ENCODE measurements around the gene EPN3. TPM values are rescaled to one million over a fixed set of nuclear protein-coding genes. Genes with fewer than 3 reads are reported as not detected.

Gene EPN3
- total RNA-seq, 1 donor from 2014 or later = 0.24 TPM

DNA sequence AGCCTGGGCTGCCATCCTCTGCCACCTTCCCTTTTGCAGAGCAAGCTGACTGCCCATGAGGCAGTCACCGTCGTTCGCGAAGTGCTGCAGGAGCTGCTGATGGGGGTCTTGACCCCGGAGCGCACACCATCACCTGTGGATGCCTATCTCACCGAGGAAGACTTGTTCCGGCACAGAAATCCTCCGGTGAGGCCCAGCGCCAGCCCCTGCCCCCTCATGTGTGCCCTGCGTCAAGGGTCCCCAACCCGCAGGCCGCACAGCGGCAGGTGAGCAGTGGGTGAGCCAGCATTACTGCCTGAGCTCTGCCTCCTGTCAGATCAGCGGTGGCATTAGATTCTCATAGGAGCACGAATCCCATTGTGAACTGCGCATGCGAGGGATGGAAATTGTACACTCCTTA is 7.7 kb upstream of the EPN3 start:
- no peak overlapping the region for H3K27ac Mint-ChIP-seq
- Histone ChIP-seq H3K27ac (no peak overlapping the region), H3K4me2 (no peak overlapping the region)

DNA sequence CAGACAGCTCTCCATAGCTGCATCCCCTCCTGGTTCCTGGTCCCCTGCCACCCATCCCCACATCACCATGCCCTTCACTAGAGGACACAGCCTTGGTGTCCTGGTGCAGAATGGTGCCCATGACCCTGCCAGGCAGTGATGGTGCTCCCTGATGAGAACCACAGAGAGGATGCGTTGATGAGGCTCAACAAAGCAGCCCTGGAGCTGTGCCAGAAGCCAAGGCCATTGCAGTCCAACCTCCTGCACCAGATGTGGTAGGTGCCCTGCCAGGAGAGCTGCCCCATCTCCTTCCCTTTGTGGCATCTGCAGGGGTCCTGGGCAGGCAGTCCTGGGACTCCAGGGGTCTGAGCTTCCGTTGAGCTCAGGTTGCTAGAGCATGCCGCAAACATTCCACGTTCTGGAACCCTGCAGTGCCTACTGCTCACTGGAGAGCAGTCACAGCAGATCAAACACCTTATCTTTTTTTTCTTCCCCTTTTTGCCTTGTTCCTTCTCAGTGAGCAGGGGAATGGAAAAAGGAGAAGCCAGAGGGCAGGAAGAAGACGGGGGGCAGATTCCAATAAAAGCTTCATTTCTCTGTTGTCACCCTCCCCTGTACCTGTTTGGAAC is 5.3 kb upstream of the EPN3 start:
- no peak for DNase-seq (ENCODE audit: low spot score)
- no peaks in the 10 kb centered on the region for H3K9me3 ChIP-seq (ENCODE audit: low read depth)
- no peaks in the 10 kb centered on the region for H4K20me1 ChIP-seq (ENCODE audit: low read depth)
- no peaks in the 10 kb centered on the region for H3F3A ChIP-seq (ENCODE audit: low read depth)
- Mint-ChIP-seq H3K4me1 (peaks cover 20% of the 10 kb centered on the region), H3K27ac (no peak overlapping the region), H3K4me3 (no peak overlapping the region), H3K9me3 (no peaks in the 10 kb centered on the region), H3K36me3 (no peaks in the 10 kb centered on the region), H3K27me3 (ENCODE audit: insufficient read depth, low read depth) (peaks cover 14% of the 10 kb centered on the region)
- TF ChIP-seq EZH2phosphoT487 (IDR thresholded peaks at IDR 0.05) = no peak
- TF ChIP-seq, protein P1, sequence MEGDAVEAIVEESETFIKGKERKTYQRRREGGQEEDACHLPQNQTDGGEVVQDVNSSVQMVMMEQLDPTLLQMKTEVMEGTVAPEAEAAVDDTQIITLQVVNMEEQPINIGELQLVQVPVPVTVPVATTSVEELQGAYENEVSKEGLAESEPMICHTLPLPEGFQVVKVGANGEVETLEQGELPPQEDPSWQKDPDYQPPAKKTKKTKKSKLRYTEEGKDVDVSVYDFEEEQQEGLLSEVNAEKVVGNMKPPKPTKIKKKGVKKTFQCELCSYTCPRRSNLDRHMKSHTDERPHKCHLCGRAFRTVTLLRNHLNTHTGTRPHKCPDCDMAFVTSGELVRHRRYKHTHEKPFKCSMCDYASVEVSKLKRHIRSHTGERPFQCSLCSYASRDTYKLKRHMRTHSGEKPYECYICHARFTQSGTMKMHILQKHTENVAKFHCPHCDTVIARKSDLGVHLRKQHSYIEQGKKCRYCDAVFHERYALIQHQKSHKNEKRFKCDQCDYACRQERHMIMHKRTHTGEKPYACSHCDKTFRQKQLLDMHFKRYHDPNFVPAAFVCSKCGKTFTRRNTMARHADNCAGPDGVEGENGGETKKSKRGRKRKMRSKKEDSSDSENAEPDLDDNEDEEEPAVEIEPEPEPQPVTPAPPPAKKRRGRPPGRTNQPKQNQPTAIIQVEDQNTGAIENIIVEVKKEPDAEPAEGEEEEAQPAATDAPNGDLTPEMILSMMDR (IDR thresholded peaks at IDR 0.05) = no peak
- no peak for TF ChIP-seq EZH2 (IDR thresholded peaks at IDR 0.05)
- H3K36me3 ChIP-seq = no peaks in the 10 kb centered on the region
- peaks cover 6% of the 10 kb centered on the region for H3K4me1 ChIP-seq
- H3K79me2 ChIP-seq (ENCODE audit: low read depth) = no peaks in the 10 kb centered on the region
- H3K27me3 ChIP-seq = peaks cover 13% of the 10 kb centered on the region
- H2AFZ ChIP-seq (replicated peaks) = no peak overlapping the region
- no peak overlapping the region for H3K4me3 ChIP-seq
- no peak overlapping the region for H3K9ac ChIP-seq
- no peak overlapping the region for H3K4me2 ChIP-seq
- H3K27ac ChIP-seq = no peak overlapping the region

More for the DNA sequence above, 7.7 kb upstream of the EPN3 start:
- no peak overlapping the region for H3K4me3 ChIP-seq
- Mint-ChIP-seq H3K27me3 (ENCODE audit: insufficient read depth, low read depth) (peaks cover 12% of the 10 kb centered on the region), H3K4me1 (peaks cover 16% of the 10 kb centered on the region), H3K4me3 (no peak overlapping the region), H3K36me3 (no peaks in the 10 kb centered on the region), H3K9me3 (no peaks in the 10 kb centered on the region)
- H3K9ac ChIP-seq = no peak overlapping the region
- no peak for DNase-seq (ENCODE audit: low spot score)
- H3K27me3 ChIP-seq = no peaks in the 10 kb centered on the region
- H3K79me2 ChIP-seq (ENCODE audit: low read depth) = no peaks in the 10 kb centered on the region
- H3K9me3 ChIP-seq (ENCODE audit: low read depth) = no peaks in the 10 kb centered on the region
- H2AFZ ChIP-seq (replicated peaks) = no peak overlapping the region
- no peak for TF ChIP-seq EZH2 (IDR thresholded peaks at IDR 0.05)
- TF ChIP-seq EZH2phosphoT487 (IDR thresholded peaks at IDR 0.05) = no peak
- TF ChIP-seq, protein P1 (IDR thresholded peaks at IDR 0.05) = no peak
- H3K36me3 ChIP-seq = no peaks in the 10 kb centered on the region
- no peaks in the 10 kb centered on the region for H3K4me1 ChIP-seq
- no peaks in the 10 kb centered on the region for H4K20me1 ChIP-seq (ENCODE audit: low read depth)
- H3F3A ChIP-seq (ENCODE audit: low read depth) = no peaks in the 10 kb centered on the region

DNA sequence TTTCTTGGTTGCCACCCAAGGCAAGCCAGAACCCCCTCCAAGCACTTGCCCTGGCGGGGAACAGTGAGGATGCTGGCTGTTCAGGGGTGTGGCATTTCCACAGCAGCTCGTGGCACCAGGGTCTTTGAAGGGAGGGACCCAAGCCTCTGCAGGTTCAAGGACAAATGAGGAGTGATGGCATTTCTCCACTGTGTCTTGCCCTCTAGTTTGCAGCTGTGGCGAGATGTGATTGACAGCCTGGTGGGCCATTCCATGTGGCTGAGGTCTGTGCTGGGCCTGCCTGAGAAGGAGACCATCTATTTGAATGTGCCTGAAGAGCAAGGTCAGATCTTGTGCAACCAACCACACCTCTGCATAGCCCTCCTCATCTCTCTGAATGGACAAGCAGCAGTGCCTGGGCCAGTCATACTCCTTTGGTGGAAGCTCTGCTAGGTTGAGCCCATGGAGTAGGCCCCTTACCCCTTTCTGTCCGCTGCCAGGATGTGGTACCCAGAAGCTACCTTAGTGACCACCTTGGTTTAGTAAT is 4.5 kb upstream of the EPN3 start:
- no peak overlapping the region for H3K27ac ChIP-seq
- no peak overlapping the region for H3K4me2 ChIP-seq
- no peak overlapping the region for H3K4me3 Mint-ChIP-seq
- H3K27ac Mint-ChIP-seq = no peak overlapping the region
- H4K20me1 ChIP-seq (ENCODE audit: low read depth) = peaks cover 3% of the 10 kb centered on the region
- no peaks in the 10 kb centered on the region for H3K9me3 Mint-ChIP-seq
- no peaks in the 10 kb centered on the region for H3K36me3 ChIP-seq
- no peak for DNase-seq (ENCODE audit: low spot score)
- no peak overlapping the region for H3K9ac ChIP-seq
- H3K4me3 ChIP-seq = no peak overlapping the region
- no peaks in the 10 kb centered on the region for H3K79me2 ChIP-seq (ENCODE audit: low read depth)
- no peaks in the 10 kb centered on the region for H3K9me3 ChIP-seq (ENCODE audit: low read depth)
- peaks cover 21% of the 10 kb centered on the region for H3K27me3 ChIP-seq
- H3K4me1 ChIP-seq = peaks cover 13% of the 10 kb centered on the region
- peaks cover 15% of the 10 kb centered on the region for H3K27me3 Mint-ChIP-seq (ENCODE audit: insufficient read depth, low read depth)
- TF ChIP-seq, protein P1 (IDR thresholded peaks at IDR 0.05) = no peak
- TF ChIP-seq EZH2phosphoT487 (IDR thresholded peaks at IDR 0.05) = no peak
- no peak for TF ChIP-seq EZH2 (IDR thresholded peaks at IDR 0.05)
- H3K4me1 Mint-ChIP-seq = peaks cover 18% of the 10 kb centered on the region
- H3K36me3 Mint-ChIP-seq = no peaks in the 10 kb centered on the region
- no peaks in the 10 kb centered on the region for H3F3A ChIP-seq (ENCODE audit: low read depth)
- H2AFZ ChIP-seq (replicated peaks) = no peak overlapping the region
